GM19395 (cell line): ENCODE data around the gene EFHD2.
"Not testable (repeated sequence)": the region's sequence is repeated elsewhere in the genome, so short reads cannot be mapped to it uniquely, and the experiment has no call there.

Experiments used
- ATAC-seq: cut with Tn5 transposase; IDR thresholded peaks from one replicate; pipeline ENCODE4 v1.9.1; 2021; ENCODE audit warnings: mild to moderate bottlenecking, moderate library complexity; ENCODE audit not compliant: unreplicated experiment

Gene EFHD2

GRCh38 chr1:15449567-15449966 lies 39.9 kb downstream of the EFHD2 start:
- no peak for ATAC-seq

- no peak for ATAC-seq
Observed at GRCh38 chr1:15451014-15451722, 41.5 kb downstream of the EFHD2 start.

GRCh38 chr1:15452216-15452615 lies 42.5 kb downstream of the EFHD2 start:
- no peak for ATAC-seq

GRCh38 chr1:15452866-15453571 lies 43.3 kb downstream of the EFHD2 start:
- ATAC-seq: no peak

- ATAC-seq: no peak
Observed at GRCh38 chr1:15453734-15454133, 44.0 kb downstream of the EFHD2 start.

GRCh38 chr1:15454256-15454655 lies 44.6 kb downstream of the EFHD2 start:
- ATAC-seq: no peak

GRCh38 chr1:15455522-15455921 lies 45.8 kb downstream of the EFHD2 start:
- ATAC-seq: no peak

GRCh38 chr1:15456313-15456954 lies 46.7 kb downstream of the EFHD2 start, which contains the start of gene CELA2A:
Gene CELA2A, plus strand, starts transcription at chr1:15456732. Its CDS starts 22 bp downstream, at chr1:15456754.
- ATAC-seq: no peak

- no peak for ATAC-seq
Observed at GRCh38 chr1:15457585-15457984, 47.9 kb downstream of the EFHD2 start.

GRCh38 chr1:15458388-15458787 lies 48.7 kb downstream of the EFHD2 start:
- ATAC-seq: not testable (repeated sequence)

GRCh38 chr1:15459771-15460707 lies 50.4 kb downstream of the EFHD2 start:
- ATAC-seq: no peak

- ATAC-seq: no peak
Observed at GRCh38 chr1:15460708-15461095, 51.0 kb downstream of the EFHD2 start.

GRCh38 chr1:15463064-15463800 lies 53.5 kb downstream of the EFHD2 start:
- ATAC-seq: not testable (repeated sequence)

- ATAC-seq: not testable (repeated sequence)
Observed at GRCh38 chr1:15463926-15464322, 54.2 kb downstream of the EFHD2 start.

- ATAC-seq: no peak
Observed at GRCh38 chr1:15465674-15466073, 56.0 kb downstream of the EFHD2 start.

- not testable (repeated sequence) for ATAC-seq
Observed at GRCh38 chr1:15466955-15467625, 57.4 kb downstream of the EFHD2 start.

- no peak for ATAC-seq
Observed at GRCh38 chr1:15468145-15468544, 58.5 kb downstream of the EFHD2 start.

- no peak for ATAC-seq
Observed at GRCh38 chr1:15469361-15469760, 59.7 kb downstream of the EFHD2 start.

- not testable (repeated sequence) for ATAC-seq
Observed at GRCh38 chr1:15469821-15470448, 60.2 kb downstream of the EFHD2 start.
